Vagina (tissue), 2 donors: ENCODE data around the gene CERK.
A peak's percentile ranks its signal among the peaks of the same experiment; 100 is the strongest.

Experiments
- CTCF ChIP-seq, 3 experiments: fragments of 450-650 bp in 2 of 3; fragments of 200-600 bp in 1 of 3; sonication (generic) in 1 of 3; IDR thresholded peaks; one replicate each; pipeline ENCODE4 v1.5.1; 2017 to 2019; ENCODE audit warnings: antibody characterized with exemption in 3 of 3, mild to moderate bottlenecking in 2 of 3, moderate library complexity in 2 of 3
- POLR2A ChIP-seq, 2 donors: fragments of 450-650 bp; IDR thresholded peaks; one replicate each; pipeline ENCODE4 v1.6.1; 2017; ENCODE audit warnings: antibody characterized with exemption in 2 of 2, mild to moderate bottlenecking in 2 of 2, moderate library complexity in 2 of 2
- POLR2AphosphoS5 ChIP-seq, 2 donors: sonication (generic); formaldehyde crosslinking; IDR thresholded peaks; one replicate each; pipeline ENCODE4 v1.9.0; 2017; ENCODE audit warnings: antibody characterized with exemption in 2 of 2, mild to moderate bottlenecking in 2 of 2, low read depth in 1 of 2; ENCODE audit not compliant: insufficient read depth in 1 of 2

- TF ChIP-seq POLR2AphosphoS5 (IDR thresholded peaks at IDR 0.05; ENCODE audit: insufficient read depth in 1 of 2, low read depth in 1 of 2) (peak in 1 of 2 donors; percentile 13), CTCF (IDR thresholded peaks at IDR 0.05) (no peak), POLR2A (IDR thresholded peaks at IDR 0.05) (no peak)
Measured at GRCh38 chr22:46737105-46737975, 712 bp downstream of the CERK start.
